HG02759 (cell line): ENCODE results near the gene TMPRSS2.
A peak's percentile ranks its signal among the peaks of the same experiment; 100 is the strongest.

Experiments used
- ATAC-seq: cut with Tn5 transposase; IDR thresholded peaks from one replicate; pipeline ENCODE4 v1.9.1; 2021; ENCODE audit warnings: mild to moderate bottlenecking, moderate library complexity; ENCODE audit not compliant: unreplicated experiment

The TMPRSS2 gene

DNA sequence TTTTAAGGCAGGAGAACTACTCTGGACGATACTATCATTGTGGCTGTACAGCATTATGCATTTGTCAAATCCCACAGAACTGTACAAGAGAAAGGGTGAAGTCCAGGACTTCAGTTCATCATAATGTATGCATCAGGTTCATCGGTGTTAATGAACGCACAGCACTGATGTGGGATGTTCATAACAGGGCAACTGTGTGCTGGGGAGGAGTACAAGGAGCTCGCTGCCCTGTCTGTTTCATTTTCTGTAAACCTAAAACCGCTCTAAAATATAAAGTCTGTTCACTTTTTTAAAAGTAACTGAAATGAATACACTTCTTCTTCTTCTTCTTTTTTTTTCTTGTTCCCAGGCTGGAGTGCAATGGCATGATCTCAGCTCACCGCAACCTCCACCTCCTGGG, 25.0 kb downstream of the TMPRSS2 start:
- no peak for ATAC-seq

DNA sequence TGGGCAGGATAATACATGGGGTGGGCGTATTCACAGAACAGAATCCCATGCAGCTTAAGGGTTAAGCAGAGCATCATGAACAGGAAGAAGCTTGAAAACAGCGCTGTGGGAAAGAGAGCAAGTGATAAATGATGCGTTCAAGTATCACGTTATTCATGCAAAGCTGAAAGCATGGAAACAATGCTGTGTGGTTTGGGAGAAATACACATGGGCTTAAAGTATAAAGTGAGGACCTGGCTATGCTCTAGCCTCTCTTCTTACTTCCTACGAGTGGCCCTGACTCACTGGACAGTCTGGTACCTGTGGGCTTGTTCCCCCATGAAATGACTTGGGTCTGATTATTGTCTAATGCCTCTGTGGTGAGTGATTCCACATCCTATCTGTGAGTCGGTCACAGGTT, 25.7 kb downstream of the TMPRSS2 start:
- ATAC-seq: no peak

DNA sequence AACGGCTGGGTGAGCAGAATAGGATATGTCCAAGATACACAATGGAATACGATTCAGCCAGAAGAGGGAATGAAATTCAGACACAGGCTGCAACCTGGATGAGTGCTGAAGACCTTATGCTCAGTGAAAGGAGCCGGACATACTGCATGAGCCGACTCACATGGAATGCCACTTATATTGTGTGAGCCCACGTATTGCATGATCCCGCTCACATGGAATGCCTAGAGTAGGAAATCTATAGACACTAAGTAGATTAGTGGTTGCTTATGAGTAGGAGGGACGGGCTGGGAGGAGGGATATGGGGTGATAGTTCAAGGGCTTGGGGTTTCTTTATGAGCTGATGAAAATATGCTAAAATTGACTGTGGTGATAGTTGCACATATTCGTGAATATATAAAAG, 26.8 kb downstream of the TMPRSS2 start:
- ATAC-seq: no peak

DNA sequence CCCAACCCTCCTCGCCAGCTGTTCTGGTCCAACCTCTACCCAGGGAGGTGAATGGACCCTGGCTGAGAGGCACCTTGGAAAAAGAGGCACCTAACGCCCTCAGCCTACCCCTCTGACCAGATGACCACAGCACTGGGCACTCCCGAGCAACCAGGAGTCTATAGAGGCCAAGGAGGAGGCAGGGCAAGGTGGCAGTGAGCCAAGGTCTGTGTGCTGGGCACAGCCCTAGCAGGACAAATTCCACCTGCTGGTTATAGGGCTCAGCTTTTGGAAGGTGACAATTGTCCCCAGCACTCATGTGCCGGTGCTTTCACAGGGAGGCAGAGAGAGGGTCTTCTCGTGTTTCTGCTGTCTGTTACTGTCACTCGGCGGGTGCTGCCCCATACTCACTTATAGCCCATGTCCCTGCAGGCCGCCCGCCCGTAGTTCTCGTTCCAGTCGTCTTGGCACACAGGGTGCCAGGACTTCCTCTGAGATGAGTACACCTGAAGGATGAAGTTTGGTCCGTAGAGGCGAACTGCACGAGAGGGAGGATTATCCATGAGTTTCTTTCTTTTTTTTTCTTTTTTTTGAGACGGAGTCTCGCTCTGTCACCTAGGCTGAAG, 27.8 kb downstream of the TMPRSS2 start:
- ATAC-seq: no peak

DNA sequence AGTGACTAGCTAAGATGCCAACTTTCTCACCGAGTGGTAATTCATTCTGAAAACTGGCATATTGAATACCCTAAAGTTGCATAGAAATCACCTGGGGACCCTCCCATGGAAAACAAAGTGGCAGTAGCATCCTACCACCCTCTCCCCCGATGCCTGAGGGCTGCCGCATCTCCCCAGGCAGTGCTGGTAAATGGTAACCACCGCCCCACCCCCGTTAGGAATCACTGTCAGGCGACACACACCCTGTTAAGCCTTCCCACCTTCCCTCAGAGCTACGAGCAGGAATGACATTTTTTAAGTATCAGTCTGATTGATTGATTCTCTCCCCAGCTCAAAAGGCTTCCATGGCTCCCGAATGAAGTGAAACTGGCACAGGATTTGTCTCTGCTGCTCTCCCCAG, 28.3 kb downstream of the TMPRSS2 start:
- ATAC-seq: no peak

DNA sequence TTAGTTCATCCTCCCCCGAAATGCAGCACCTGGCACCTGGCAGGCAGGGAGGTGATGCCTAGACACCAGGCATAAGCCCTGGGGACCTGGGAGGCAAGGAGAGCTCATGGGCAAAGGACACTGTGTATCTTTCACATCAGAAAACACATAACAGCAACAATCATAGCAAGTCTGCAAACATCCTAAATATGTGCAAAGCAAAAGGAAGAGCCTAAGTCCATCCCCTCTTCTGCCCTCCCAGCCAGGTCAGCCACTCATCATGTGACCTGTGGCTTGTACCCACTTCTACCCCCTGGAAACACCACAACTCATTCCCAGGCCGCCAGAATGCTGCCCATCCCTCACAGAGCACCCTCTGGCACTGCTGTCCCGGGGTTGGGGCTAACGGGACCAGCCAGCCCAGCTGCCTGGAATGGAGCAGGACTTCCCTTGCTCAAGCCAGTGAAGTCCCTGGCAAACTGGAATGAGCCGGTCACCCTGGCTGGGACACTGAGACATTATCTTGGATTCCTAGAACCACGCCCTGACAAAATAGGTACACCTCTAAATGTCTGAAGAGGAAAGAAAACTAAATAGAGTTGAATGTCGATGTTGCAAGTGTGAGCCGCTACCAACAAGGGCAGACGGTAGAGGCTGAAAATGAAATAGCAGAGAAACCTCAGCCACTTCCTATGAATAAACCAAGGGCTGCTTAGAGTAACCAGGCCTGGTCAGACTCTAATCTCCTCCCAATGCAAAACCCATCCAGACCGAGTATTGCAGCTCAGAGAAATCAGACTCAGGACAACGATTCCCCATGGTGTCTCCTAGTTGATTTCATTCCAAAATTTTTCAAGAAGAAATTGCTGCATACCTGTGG, 29.4 kb downstream of the TMPRSS2 start:
- ATAC-seq: no peak

DNA sequence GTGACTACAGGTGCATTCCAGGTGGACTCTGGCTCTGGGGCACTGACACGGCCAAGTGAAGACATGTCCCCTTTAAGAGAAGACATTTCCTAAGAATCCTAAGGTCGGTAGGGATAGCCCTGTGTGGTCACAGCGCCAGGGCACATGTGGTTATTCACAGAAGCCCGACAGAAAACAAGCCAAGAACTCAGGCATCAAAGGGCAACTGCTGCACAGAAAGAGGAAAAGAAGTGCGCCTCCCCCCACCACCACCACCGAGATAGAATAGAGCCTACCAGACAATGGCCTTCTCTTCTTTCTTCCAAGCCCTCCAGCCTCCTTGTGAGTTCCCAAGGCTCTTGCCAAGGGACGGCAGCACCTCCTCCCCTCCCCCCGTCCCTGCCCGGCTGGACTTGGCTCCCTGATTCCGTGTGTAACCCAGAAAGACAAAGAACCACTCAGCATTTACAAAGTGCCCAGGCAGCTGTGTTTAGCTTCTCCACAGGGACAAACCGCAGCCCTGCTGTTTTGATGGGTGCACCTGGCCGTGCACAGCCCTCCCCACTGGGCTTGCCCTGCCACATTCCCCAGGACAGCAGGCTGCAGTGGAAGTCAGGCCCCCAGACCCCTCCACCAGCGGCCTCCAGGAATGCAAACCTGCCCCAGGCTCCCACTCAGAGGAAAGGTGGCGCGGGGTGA, 30.2 kb downstream of the TMPRSS2 start:
- no peak for ATAC-seq

DNA sequence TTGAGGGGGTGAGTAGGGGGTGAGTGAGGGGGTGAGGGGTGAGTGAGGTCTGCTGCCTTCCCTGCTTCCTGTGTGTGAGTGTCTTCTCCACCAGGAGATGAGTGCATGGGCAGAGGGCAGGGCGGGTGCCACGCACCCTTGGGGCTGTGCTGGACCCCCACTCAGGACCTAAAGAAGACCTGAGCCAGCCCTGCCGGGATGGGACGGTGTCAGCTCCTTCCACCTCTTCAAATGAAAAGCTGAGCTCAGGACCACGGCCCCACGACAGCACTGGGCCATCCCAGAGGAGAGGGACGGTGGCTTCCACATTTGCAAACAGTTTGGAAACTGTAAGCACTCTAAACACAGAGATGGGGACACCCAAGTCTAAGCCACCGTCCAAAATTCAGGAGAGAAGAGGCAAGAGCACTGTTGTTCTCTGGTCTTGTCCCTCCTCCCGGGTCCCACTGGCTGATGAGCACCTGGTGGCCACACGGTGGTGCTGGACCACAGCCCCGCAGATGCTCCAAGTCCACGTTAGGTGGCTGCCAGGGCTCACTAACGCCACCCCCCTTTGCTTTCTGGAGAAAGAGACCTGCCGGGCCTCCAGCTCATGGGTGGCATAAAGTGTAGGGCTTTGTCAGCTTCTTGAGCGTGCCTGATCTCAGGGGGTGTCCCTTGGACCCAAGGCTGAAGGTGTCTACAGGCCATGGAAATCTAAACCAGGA, 32.1 kb downstream of the TMPRSS2 start:
- no peak for ATAC-seq

DNA sequence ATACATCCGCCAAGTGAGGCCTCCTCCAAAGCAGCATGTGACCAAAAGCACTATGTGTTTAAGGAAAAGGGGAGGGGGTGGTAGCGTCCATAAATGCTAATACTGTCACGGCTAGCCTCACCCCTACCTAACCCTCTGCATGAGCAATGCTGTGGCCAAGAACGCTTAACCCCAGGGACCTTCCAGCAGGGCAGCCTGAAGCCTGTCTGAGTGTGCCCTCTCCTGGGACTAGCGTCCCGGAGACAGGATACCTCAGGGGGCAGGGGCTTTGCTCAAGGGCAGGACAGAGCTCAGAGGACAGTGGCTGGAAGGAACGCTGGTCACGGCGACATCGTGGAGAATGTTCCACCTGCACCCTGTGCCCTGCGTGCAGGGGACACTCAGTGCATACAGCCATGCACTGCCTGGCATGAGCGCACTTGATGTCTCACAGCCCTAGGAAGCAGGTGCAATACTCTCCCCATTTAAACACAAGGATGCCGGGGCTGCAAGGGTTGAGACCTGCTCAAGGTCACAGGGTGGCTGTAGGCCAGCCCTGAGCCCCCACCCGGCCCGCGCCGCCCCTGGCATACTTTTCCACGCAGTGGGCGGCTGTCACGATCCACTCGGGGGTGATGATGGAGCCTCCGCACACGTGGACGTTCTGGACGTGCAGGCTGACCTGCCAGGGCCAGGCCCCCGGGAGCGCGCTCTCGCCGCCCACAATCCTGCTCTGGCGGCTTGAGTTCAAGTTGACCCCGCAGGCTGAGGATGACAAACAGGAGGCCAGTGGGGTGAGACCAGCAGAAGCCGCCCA, 35.0 kb downstream of the TMPRSS2 start:
- ATAC-seq: no peak

DNA sequence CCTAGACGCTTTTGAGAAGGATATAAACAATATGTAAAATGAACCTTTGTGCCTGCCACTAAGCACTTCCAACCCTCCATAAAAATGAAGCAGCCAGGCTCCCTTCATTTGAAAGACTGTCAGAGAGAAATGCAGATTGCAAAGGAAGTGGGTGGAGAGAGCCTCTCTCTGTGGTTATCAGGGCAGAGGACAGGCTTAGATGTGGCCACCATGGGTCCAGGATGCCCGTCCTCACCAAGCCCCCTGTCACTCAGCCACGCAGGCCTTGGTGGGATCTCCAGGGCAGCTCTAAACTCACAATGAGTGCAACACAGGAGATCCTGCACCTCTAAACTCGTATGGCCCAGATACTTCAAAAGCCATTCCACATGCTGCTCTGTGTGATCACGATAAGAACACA, 37.9 kb downstream of the TMPRSS2 start:
- ATAC-seq: no peak

DNA sequence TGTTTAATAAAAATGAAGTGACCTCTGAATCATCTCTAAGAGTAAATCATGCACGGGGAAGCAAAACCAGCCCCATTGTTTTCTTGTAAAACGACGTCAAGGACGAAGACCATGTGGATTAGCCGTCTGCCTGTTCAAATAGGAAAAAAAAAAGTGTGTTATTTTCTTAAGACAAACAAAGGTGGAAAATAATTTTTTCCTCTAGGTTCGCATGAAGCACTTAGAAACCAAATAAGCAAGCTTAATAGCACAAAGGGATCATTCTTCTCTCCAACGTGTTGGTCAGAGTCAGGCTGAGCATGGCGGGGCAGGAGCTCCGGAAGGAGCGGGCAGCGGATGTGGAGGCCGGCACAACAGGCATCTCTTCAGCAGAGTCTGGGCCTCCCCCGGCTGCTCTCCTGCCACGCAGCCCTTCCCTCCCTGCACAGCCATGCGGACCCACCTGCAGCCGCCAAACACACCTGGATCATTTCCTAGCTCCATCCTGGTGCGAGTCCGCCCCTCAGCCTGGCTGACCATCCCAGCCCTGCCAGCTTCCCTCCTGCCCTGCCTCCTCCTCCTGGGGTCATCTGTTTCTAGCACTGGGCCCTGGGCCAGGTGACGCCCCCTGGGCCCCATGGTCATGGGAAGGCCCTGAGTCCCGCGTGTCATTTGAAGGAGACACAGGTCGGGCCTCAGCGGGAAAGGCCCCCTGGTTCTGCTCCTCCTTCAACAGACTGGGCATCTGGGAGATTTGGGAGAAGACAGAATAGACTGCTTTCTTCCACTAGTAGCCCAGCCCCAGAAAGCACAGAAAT, 41.7 kb downstream of the TMPRSS2 start:
- ATAC-seq: no peak

DNA sequence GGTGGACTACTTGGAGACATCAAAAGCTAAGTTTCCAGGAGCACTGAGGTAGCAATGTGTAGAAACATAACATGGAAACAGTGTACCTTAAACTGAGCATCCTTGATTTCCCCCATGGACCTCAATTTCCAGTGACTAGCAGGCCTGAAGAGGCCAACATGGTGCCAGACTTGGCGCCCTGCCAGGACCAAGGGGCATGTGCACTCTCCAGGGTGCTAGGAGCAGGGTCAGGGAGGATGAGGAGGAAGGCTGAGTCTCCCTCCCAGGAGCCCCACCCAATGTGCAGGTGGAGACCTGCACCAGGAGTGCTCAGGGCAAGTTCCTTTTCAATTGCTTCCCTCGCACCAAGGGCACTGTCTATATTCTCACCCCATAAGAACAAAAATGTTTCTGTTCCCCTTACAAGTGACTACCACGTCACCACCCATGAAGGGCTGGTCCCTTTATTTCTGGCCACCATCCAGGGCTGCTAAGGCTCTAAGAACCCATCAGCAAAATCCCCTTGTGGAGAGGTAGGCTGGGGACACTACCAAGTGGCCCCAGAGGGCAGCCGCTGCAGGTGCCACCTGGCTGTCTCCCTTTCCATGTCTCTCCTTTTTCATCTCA, 42.7 kb downstream of the TMPRSS2 start:
- ATAC-seq: no peak

DNA sequence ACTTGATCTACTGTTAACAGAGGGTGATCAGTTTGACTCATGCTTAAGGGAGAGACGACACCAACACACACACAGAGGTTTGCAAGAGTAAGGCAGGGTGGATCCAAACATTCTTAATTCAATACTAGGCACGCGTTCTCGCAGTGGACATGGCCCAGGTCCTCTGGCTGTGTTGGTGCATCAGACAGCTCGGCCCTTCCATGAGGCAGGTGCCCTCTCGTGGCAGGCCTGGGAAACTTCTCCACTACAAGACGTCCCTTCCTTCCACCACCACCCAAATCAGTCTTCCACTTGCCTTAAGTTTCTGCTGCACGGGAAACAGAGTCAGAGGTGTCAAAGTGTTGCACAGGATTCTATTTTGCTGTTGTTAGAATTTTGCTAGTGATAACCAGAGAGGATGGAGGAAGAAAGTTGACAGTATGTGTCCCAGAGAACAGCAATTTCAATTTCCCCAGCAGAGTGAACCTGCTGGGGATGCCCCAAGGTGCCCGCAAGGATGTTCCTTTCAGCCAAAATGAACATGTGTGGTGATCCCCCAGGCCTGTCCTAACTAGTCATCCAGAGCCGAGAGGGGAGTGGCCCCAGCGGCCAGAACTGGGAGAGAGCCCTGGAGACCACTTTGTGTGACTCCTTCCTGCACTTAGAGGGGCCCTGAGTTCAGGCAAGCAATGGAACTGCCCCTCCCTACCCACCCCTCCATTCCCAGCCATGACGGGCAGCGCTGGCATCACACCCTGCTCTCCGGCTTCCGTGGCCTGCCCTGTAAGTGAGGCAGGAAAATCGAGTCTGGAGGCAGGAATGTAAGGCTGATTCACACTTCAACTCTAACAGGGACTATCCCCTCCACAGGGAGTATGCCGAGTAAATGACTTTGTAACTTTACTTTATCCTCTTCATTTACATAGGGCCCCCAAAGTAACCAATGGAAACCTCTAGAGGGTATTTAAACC, 47.1 kb downstream of the TMPRSS2 start:
- peak; percentile 73 for ATAC-seq

DNA sequence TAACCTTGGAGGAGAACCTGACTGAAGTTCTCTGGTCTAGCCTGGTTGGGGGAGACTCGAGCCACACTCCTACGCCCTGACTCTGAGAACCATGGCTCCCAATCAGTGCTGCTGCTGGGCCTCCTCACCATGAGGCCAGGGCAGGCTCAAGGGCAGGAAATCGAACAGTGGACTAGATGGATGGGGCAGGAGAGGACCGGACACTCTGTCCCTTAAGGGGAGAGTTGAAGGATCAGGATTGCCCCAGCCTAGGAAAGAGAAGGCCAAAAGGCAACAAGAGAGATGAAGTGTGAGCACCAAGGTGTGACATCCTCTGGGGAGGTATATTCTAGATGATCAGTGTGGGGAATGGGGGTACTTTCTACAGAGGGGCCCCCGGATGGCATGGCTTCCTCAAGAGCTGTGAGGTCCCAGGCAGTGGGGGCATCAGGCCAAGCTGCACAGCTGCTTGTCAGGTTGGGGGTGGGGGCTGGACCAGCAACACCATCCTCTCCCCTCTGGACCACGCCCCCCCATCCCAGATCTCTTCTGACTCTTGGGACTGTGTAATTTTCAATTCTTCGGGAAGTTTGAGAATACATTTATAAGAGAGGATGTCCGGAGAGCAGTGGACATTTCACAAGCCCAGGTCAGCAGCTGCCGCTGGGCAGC, 47.9 kb downstream of the TMPRSS2 start:
- ATAC-seq: no peak

DNA sequence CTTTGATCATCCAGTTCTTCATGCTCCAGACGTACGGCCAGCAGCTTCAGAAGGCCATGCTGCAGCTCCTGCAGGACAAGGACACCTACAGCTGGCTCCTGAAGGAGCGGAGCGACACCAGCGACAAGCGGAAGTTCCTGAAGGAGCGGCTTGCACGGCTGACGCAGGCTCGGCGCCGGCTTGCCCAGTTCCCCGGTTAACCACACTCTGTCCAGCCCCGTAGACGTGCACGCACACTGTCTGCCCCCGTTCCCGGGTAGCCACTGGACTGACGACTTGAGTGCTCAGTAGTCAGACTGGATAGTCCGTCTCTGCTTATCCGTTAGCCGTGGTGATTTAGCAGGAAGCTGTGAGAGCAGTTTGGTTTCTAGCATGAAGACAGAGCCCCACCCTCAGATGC, 49.4 kb downstream of the TMPRSS2 start:
- no peak for ATAC-seq

DNA sequence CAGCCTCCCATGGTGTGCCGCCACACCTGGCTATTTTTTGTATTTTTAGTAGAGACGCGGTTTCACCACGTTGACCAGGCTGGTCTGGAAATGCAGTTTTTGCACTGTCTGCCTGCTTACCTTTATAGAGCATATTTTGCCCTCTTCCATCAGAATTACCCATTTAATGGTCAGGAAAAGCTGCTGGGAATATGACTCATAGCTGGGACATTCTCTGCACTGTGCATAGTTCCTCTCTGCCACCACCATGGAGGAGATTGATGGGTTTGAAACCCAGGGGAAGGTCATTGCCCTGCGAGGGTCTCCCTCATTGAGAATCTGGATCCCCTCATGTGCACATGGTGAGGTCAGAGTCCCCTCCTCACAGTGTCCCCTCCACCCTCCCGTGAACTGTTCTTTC, 49.8 kb downstream of the TMPRSS2 start:
- no peak for ATAC-seq

DNA sequence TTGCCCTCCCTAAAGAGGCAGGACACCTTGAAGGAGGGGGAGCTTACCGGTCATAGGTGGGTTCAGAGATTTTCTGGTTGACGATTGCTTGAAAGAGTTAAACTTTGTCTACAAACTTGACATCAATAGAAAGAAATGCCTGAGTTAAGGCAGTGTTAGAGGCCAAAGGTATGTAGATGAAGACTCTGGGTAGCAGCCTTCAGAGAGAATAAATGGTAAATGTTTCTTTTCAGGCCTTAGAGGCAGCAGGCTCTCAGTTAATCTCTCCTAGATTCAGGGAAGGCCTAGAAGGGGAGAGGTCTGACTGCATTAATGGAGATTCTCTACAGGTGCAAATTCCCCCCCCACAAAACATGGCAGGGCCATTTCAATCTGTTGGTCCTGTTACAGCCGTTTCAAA, 54.2 kb downstream of the TMPRSS2 start:
- no peak for ATAC-seq

DNA sequence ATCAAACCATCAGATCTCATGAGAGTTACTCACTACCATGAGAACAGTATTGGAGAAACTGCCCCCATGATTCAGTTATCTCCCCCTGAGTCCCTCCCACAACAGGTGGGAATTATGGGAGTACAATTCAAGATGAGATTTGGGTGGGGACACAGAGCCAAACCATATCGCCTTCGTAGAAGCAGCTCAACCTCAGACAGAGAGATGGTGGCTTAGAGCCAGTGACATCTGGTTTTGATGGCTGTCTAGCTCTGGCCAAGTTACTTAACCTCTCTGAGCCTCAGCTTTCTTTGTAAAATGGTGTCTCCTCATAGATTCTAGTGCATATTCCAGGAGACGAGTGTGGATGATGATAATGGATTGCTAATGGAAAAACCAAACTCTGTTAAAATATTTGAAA, 54.8 kb downstream of the TMPRSS2 start:
- ATAC-seq: no peak
